HCT116 (cell line): ENCODE measurements around the gene RSPH6A.

ENCODE experiments used
- EZH2phosphoT487 ChIP-seq: fragments of 200-600 bp; IDR thresholded peaks from 2 replicates; pipeline ENCODE4 v1.6.1; 2018; ENCODE audit warnings: antibody characterized with exemption, borderline replicate concordance
- POLR2A ChIP-seq: IDR thresholded peaks from 2 replicates; pipeline ENCODE4 v1.7.0; 2011; ENCODE audit warnings: borderline replicate concordance; ENCODE audit not compliant: insufficient read depth, insufficient read length; ENCODE audit errors: extremely low read depth
- POLR2AphosphoS5 ChIP-seq: IDR thresholded peaks from 2 replicates; pipeline ENCODE4 v1.6.1; 2011; ENCODE audit warnings: mild to moderate bottlenecking, low read depth, low read length, moderate library complexity
- TF ChIP-seq, protein P1 (sequence below), 3 experiments: fragments of 200-600 bp in 1 of 3; sonication (generic) in 1 of 3; IDR thresholded peaks in 2 of 3; conservative IDR thresholded peaks in 1 of 3; 2 replicates each; pipeline ENCODE4 v1.5.1; 2012 to 2017; ENCODE audit warnings: low read depth in 2 of 3, low read length in 2 of 3, antibody characterized with exemption in 1 of 3, borderline replicate concordance in 1 of 3, control low read depth in 1 of 3, mild to moderate bottlenecking in 1 of 3, mixed read lengths in 1 of 3, mixed run types in 1 of 3, moderate library complexity in 1 of 3; ENCODE audit not compliant: insufficient read depth in 1 of 3

DNA sequence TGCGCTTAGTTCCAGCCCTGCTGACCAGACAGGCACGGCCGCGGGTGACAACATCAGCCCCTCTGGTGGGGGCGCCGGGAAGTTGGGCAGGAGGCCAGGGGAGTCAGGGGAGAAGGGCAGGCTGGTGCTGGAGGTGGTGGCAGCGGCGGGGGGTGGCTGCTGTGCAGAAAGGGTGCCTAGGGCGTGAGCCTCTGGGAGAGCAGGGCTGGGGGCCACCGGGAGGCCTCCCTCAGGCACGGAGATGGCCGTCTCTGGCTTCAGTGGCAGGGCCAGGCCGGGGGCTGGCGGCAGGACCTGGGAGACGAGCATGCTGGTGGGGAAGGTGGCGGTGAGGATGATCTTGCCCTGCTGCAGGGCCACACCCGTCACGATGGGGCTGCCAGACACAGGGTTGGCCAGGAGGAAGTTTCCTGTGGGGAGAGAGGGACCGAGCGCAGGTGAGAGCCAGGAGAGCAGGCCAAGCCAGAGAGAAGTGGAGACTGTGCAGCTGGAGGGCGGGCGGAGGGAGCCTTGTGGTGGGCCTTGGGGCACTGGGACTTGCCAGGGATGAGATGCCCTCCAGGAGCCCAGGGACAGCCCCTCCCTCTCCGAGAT, 49.3 kb downstream of the RSPH6A start:
- TF ChIP-seq, protein P1, sequence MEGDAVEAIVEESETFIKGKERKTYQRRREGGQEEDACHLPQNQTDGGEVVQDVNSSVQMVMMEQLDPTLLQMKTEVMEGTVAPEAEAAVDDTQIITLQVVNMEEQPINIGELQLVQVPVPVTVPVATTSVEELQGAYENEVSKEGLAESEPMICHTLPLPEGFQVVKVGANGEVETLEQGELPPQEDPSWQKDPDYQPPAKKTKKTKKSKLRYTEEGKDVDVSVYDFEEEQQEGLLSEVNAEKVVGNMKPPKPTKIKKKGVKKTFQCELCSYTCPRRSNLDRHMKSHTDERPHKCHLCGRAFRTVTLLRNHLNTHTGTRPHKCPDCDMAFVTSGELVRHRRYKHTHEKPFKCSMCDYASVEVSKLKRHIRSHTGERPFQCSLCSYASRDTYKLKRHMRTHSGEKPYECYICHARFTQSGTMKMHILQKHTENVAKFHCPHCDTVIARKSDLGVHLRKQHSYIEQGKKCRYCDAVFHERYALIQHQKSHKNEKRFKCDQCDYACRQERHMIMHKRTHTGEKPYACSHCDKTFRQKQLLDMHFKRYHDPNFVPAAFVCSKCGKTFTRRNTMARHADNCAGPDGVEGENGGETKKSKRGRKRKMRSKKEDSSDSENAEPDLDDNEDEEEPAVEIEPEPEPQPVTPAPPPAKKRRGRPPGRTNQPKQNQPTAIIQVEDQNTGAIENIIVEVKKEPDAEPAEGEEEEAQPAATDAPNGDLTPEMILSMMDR (IDR thresholded peaks at IDR 0.05 in 2 of 3, conservative IDR thresholded peaks at IDR 0.05 in 1 of 3; ENCODE audit: borderline replicate concordance in 1 of 3, insufficient read depth in 1 of 3, low read depth in 2 of 3, low read length in 2 of 3) = no peak
- no peak for TF ChIP-seq EZH2phosphoT487
- no peak for TF ChIP-seq POLR2A
- TF ChIP-seq POLR2AphosphoS5 = no peak
